Osteoblast (primary cell): ENCODE measurements around the gene CASKIN1. TPM values are rescaled to one million over a fixed set of nuclear protein-coding genes. Genes with fewer than 3 reads are reported as not detected.
"Not testable (repeated sequence)": the region's sequence is repeated elsewhere in the genome, so short reads cannot be mapped to it uniquely, and the experiment has no call there.

Experiments
- DNase-seq: peaks from one replicate; pipeline ENCODE4 v3.0.0; 2011; ENCODE audit warnings: low spot score, mixed read lengths; ENCODE audit not compliant: insufficient read length; ENCODE audit errors: missing footprints
- H2AFZ ChIP-seq: 2 replicates; pipeline ENCODE4 v1.6.0; 2011; ENCODE audit warnings: mild to moderate bottlenecking, low read length
- H3K27ac ChIP-seq: 2 replicates; pipeline ENCODE4 v1.5.1; 2011; ENCODE audit warnings: mild to moderate bottlenecking, low read depth, low read length, moderate library complexity
- H3K27me3 ChIP-seq: 2 replicates; pipeline ENCODE4 v1.6.0; 2012; ENCODE audit warnings: mild to moderate bottlenecking, control low read depth, inconsistent platforms, low read length, moderate library complexity; ENCODE audit not compliant: insufficient read depth
- H3K36me3 ChIP-seq: 2 replicates; pipeline ENCODE4 v1.5.1; 2011; ENCODE audit warnings: mild to moderate bottlenecking, low read length, control low read depth, moderate library complexity; ENCODE audit not compliant: insufficient read depth
- H3K4me1 ChIP-seq: 2 replicates; pipeline ENCODE4 v1.5.1; 2011; ENCODE audit warnings: mild to moderate bottlenecking, low read length, control low read depth, moderate library complexity; ENCODE audit not compliant: insufficient read depth
- H3K4me2 ChIP-seq: 2 replicates; pipeline ENCODE4 v1.6.0; 2011; ENCODE audit warnings: mild to moderate bottlenecking, low read length; ENCODE audit not compliant: insufficient read depth
- H3K4me3 ChIP-seq: fragments of 200-600 bp; sonication (generic); 3 replicates; pipeline ENCODE4 v1.5.1; 2012; ENCODE audit warnings: mild to moderate bottlenecking, low read length, inconsistent platforms; ENCODE audit not compliant: insufficient read depth
- H3K79me2 ChIP-seq: 2 replicates; pipeline ENCODE4 v1.6.0; 2012; ENCODE audit warnings: mild to moderate bottlenecking, low read length, control low read depth, inconsistent platforms; ENCODE audit not compliant: insufficient read depth
- H3K9me3 ChIP-seq: 2 replicates; pipeline ENCODE4 v1.5.1; 2011; ENCODE audit warnings: low read depth, low read length, control low read depth
- H4K20me1 ChIP-seq: 2 replicates; pipeline ENCODE4 v1.6.0; 2012; ENCODE audit warnings: mild to moderate bottlenecking, low read length, control low read depth; ENCODE audit not compliant: insufficient read depth
- small RNA-seq: library from RNA; depleted of rRNA; stranded (forward); fragments of <200 nt; gene quantifications from one replicate; pipeline ENCODE3, GENCODE V24; 2012
- total RNA-seq: library from RNA; depleted of rRNA; stranded (reverse); fragments of >200 nt; gene quantifications from 2 replicates; pipeline ENCODE4 v1.2.3, GENCODE V29; 2012

CASKIN1 gene
- total RNA-seq, 1 donor = not detected

DNA sequence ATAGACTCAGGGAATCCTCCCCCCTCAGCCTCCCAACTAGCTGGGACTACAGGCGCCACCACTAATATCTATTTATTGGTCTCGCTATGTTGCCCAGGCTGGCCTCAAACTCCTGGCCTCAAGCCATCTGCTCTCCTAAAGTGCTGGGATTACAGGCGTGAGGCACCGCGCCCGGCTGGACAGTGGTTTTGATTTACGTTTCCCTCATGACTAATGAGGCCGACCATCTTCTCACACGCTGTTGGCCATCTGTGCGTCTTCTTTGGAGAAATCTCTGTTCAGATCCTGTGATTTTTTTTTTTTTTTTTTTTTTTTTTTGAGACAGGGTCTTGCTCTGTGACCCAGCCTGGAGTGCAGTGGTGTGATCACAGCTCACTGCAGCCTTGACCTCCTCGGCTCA, 67.2 kb downstream of the CASKIN1 start:
- H3K27ac ChIP-seq, H3K9me3 ChIP-seq, H3K4me2 ChIP-seq, DNase-seq, H2AFZ ChIP-seq, H3K36me3 ChIP-seq, H3K4me3 ChIP-seq, H3K27me3 ChIP-seq: not testable (repeated sequence)
- Histone ChIP-seq H3K79me2 (peaks cover 59% of the 10 kb centered on the region), H3K4me1 (peaks cover 36% of the 10 kb centered on the region), H4K20me1 (peaks cover 14% of the 10 kb centered on the region)

DNA sequence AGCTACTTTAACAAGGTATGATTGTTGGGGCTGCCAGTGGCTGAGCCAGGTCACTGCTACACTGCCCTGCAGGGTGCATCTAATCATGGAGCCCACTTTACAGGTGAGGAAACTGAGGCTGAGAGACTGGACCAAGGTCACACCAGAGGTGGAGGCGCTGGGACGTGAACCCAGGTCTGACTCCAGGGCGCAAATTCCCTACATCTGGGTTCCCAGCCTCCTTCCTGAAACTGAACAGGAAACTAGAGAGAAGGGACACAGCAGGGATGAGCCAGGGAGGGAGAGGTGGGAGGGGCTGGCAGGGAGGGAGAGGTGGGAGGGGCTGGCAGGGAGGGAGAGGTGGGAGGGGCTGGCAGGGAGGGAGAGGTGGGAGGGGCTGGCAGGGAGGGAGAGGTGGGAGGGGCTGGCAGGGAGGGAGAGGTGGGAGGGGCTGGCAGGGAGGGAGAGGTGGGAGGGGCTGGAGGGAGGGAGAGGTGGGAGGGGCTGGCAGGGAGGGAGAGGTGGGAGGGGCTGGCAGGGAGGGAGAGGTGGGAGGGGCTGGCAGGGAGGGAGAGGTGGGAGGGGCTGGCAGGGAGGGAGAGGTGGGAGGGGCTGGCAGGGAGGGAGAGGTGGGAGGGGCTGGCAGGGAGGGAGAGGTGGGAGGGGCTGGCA, 68.7 kb downstream of the CASKIN1 start:
- not testable (repeated sequence) for DNase-seq, H3K27ac ChIP-seq, H2AFZ ChIP-seq, H3K4me3 ChIP-seq, H3K9me3 ChIP-seq, H3K36me3 ChIP-seq, H3K27me3 ChIP-seq
- Histone ChIP-seq H3K4me2 (peak overlapping the region; percentile 55), H4K20me1 (peaks cover 14% of the 10 kb centered on the region), H3K4me1 (peaks cover 36% of the 10 kb centered on the region), H3K79me2 (peaks cover 60% of the 10 kb centered on the region)

Small RNA genes within 50 kb of the gene (small RNA-seq; reads per million reads assigned to genes)
- gene MIR3180-5 (not detected), gene MIR4516 (not detected), gene RF00019 (not detected), gene SNORD60 (not detected)

Other genes starting within 250 kb of the CASKIN1 start
- gene RPL3L, start 241.9 kb downstream of the CASKIN1 start, total RNA-seq = not detected in 2 replicates
- 82.8 and 109 TPM in 2 replicates for gene NDUFB10, start 237.1 kb downstream of the CASKIN1 start, total RNA-seq
- gene RPS2, start 231.8 kb downstream of the CASKIN1 start, total RNA-seq = 1,815 and 2,359 TPM in 2 replicates
- gene RNF151, start 229.7 kb downstream of the CASKIN1 start, total RNA-seq = 0.36 TPM in 1 of 2 replicates, not detected in the other
- gene TBL3, start 224.6 kb downstream of the CASKIN1 start, total RNA-seq = 22.4 and 26.1 TPM in 2 replicates
- under 0.01 and 0.29 TPM in 2 replicates for gene NOXO1, start 215.1 kb downstream of the CASKIN1 start, total RNA-seq
- gene GFER, start 212.4 kb downstream of the CASKIN1 start, total RNA-seq = 8.7 and 12.1 TPM in 2 replicates
- gene SYNGR3, start 206.6 kb downstream of the CASKIN1 start, total RNA-seq = under 0.01 and 0.59 TPM in 2 replicates
- 17.7 and 21.0 TPM in 2 replicates for gene ZNF598, start 186.8 kb downstream of the CASKIN1 start, total RNA-seq
- not detected in 2 replicates for gene NPW, start 176.8 kb downstream of the CASKIN1 start, total RNA-seq
- 26.8 and 33.7 TPM in 2 replicates for gene NHERF2, start 169.7 kb downstream of the CASKIN1 start, total RNA-seq
- gene NTHL1, start 148.8 kb downstream of the CASKIN1 start, total RNA-seq = 22.8 and 24.8 TPM in 2 replicates
- gene TSC2, start 148.6 kb downstream of the CASKIN1 start, total RNA-seq = 73.1 and 78.9 TPM in 2 replicates
- 139 and 180 TPM in 2 replicates for gene PKD1, start 60.7 kb downstream of the CASKIN1 start, total RNA-seq
- 0.36 and 0.59 TPM in 2 replicates for gene RAB26, start 48.0 kb downstream of the CASKIN1 start, total RNA-seq
- gene TRAF7, start 40.8 kb downstream of the CASKIN1 start, total RNA-seq = 49.5 and 56.1 TPM in 2 replicates
- 30.8 and 44.2 TPM in 2 replicates for gene MLST8, start 8.8 kb upstream of the CASKIN1 start, total RNA-seq
- gene BRICD5, start 14.3 kb upstream of the CASKIN1 start, total RNA-seq = 1.5 and 2.5 TPM in 2 replicates
- 14.1 and 14.4 TPM in 2 replicates for gene PGP, start 18.2 kb upstream of the CASKIN1 start, total RNA-seq
- 30.9 and 31.5 TPM in 2 replicates for gene E4F1, start 27.0 kb upstream of the CASKIN1 start, total RNA-seq
- gene DNASE1L2, start 39.8 kb upstream of the CASKIN1 start, total RNA-seq = 0.72 and 0.88 TPM in 2 replicates
- gene ECI1, start 55.0 kb upstream of the CASKIN1 start, total RNA-seq = 42.3 and 44.5 TPM in 2 replicates
- 64.2 and 81.1 TPM in 2 replicates for gene RNPS1, start 71.5 kb upstream of the CASKIN1 start, total RNA-seq
- 0.88 and 1.4 TPM in 2 replicates for gene ABCA3, start 144.1 kb upstream of the CASKIN1 start, total RNA-seq
- 6.9 and 7.4 TPM in 2 replicates for gene CCNF, start 232.8 kb upstream of the CASKIN1 start, total RNA-seq